K562 (cell line): ENCODE measurements around the gene NR3C2. TPM values are rescaled to one million over a fixed set of nuclear protein-coding genes. Genes with fewer than 3 reads are reported as not detected.

ENCODE experiments used
- ATAC-seq: fragments of 200-7000 bp; cut with Tn5 transposase; 3 replicates; pipeline ENCODE4 v1.9.1; 2020; ENCODE audit warnings: moderate library complexity
- BruUV-seq: library from RNA; stranded (reverse); fragments of 400-500 nt; replicated peaks from 2 replicates; lab custom pipeline; 2021; lab: Mats Ljungman, UMichigan
- CTCF ChIA-PET: fragments of 300-600 bp; formaldehyde crosslinking; extraction: SDS; loops from one replicate; lab custom pipeline; 2021; ENCODE audit warnings: low intra/inter-chr PET ratio; lab: Yijun Ruan, JAX
- POLR2A ChIA-PET: fragments of 300-600, 350-650 bp; sonication (Branson Sonifier 250); formaldehyde crosslinking; extraction: SDS; loops from one replicate; lab custom pipeline; 2021; ENCODE audit warnings: antibody characterized with exemption, inconsistent platforms; lab: Yijun Ruan, JAX
- DNase-seq, 4 experiments: peaks; one replicate each; pipeline versions ENCODE4 v3.0.0 to v3.0.0-alpha.2; 2011 to 2018; ENCODE audit warnings: low spot score in 3 of 4, mixed read lengths in 3 of 4; ENCODE audit errors: extremely low read depth in 1 of 4
- FAIRE-seq: peaks from 2 replicates; lab custom pipeline; 2011; peaks lifted over from hg19 to GRCh38; lab: Jason Lieb, UNC
- H2AFZ ChIP-seq: 2 replicates; pipeline ENCODE4 v1.6.0; 2011; ENCODE audit warnings: low read depth, low read length, control low read depth, inconsistent platforms
- H3K27ac ChIP-seq: fragments of 200-600 bp; 3 replicates; pipeline ENCODE4 v1.8.0; 2011; ENCODE audit warnings: low read depth, mild to moderate bottlenecking, control low read depth, inconsistent platforms, low read length, moderate library complexity, mixed read lengths; ENCODE audit errors: extremely low read depth
- H3K27me3 ChIP-seq, 2 experiments: fragments of 300-600 bp in 1 of 2; 2 replicates in 1 of 2; 3 replicates in 1 of 2; pipeline versions ENCODE4 v1.6.0 to v1.8.0; 2011; ENCODE audit warnings: inconsistent platforms in 2 of 2, low read length in 2 of 2, mild to moderate bottlenecking in 1 of 2, mixed read lengths in 1 of 2, moderate library complexity in 1 of 2; ENCODE audit not compliant: control insufficient read depth in 2 of 2, insufficient read depth in 2 of 2
- H3K36me3 ChIP-seq: fragments of 300-600 bp; 3 replicates; pipeline ENCODE4 v1.8.0; 2011; ENCODE audit warnings: mild to moderate bottlenecking, low read length, inconsistent platforms; ENCODE audit not compliant: control insufficient read depth, insufficient read depth
- H3K4me1 ChIP-seq, 2 experiments: fragments of 200-600 bp in 1 of 2; replicated peaks in 1 of 2; 2 replicates in 1 of 2; 3 replicates in 1 of 2; pipeline versions ENCODE4 v1.5.1 to v1.8.0; 2011; ENCODE audit warnings: inconsistent platforms in 2 of 2, low read length in 2 of 2, mild to moderate bottlenecking in 1 of 2, mixed read lengths in 1 of 2, moderate library complexity in 1 of 2; ENCODE audit not compliant: control insufficient read depth in 2 of 2, insufficient read depth in 2 of 2
- H3K4me2 ChIP-seq: 2 replicates; pipeline ENCODE4 v1.6.1; 2011; ENCODE audit warnings: low read length, control low read depth, inconsistent platforms, mixed read lengths; ENCODE audit not compliant: insufficient read depth
- H3K4me3 ChIP-seq: fragments of 200-600 bp; sonication (generic), shearing (Covaris generic); 2 replicates; pipeline ENCODE4 v1.5.1; 2016; ENCODE audit warnings: control low read depth, inconsistent platforms
- H3K79me2 ChIP-seq: fragments of 200-600 bp; 3 replicates; pipeline ENCODE4 v1.8.0; 2011; ENCODE audit warnings: low read length, inconsistent platforms; ENCODE audit not compliant: control insufficient read depth, insufficient read depth
- H3K9ac ChIP-seq, 2 experiments: 2 replicates each; pipeline versions ENCODE4 v1.6.0 to v1.6.1; 2011; ENCODE audit warnings: low read depth in 2 of 2, low read length in 2 of 2, control low read depth in 1 of 2, inconsistent platforms in 1 of 2, mild to moderate bottlenecking in 1 of 2, mixed read lengths in 1 of 2; ENCODE audit not compliant: insufficient read depth in 1 of 2
- H3K9me1 ChIP-seq: one replicate; pipeline ENCODE4 v1.6.0; 2011; ENCODE audit warnings: inconsistent platforms, mild to moderate bottlenecking, low read length, moderate library complexity; ENCODE audit not compliant: control insufficient read depth, insufficient read depth
- H3K9me3 ChIP-seq: replicated peaks from 2 replicates; pipeline ENCODE4 v1.5.1; 2011; ENCODE audit warnings: low read depth, low read length, inconsistent platforms; ENCODE audit not compliant: control insufficient read depth, insufficient read depth
- H4K20me1 ChIP-seq: replicated peaks from 2 replicates; pipeline ENCODE4 v1.6.1; 2011; ENCODE audit warnings: low read length, inconsistent platforms, mixed read lengths; ENCODE audit not compliant: control insufficient read depth, insufficient read depth
- NEUROD1 ChIP-seq: fragments of 150-350 bp; IDR thresholded peaks from 2 replicates; pipeline ENCODE4 v1.6.1; 2014; ENCODE audit warnings: borderline replicate concordance, low read length, low read depth; ENCODE audit not compliant: partially characterized antibody
- ZBTB11 ChIP-seq, 3 experiments: fragments of 200-800 bp in 1 of 3; fragments of 250-450 bp in 1 of 3; fragments of 450-650 bp in 1 of 3; sonication (Bioruptor Pico) in 1 of 3; sonication (Bioruptor generic) in 1 of 3; formaldehyde crosslinking in 1 of 3; IDR thresholded peaks; 2 replicates each; pipeline versions ENCODE4 v1.6.1 to v1.8.0; 2016 to 2022; ENCODE audit warnings: mild to moderate bottlenecking in 2 of 3, missing genetic modification characterization in 2 of 3, missing compliant biosample characterization in 1 of 3, moderate library complexity in 1 of 3
- WGBS: fragments of 100-300 bp; shearing (Covaris generic); methylation state at CpG from one replicate; pipeline ENCODE4 v1.1.6; 2016; ENCODE audit warnings: low coverage, mixed read lengths; ENCODE audit not compliant: insufficient coverage; ENCODE audit errors: missing lambda C conversion rate; 5-methylcytosine and 5-hydroxymethylcytosine counted together
- in situ Hi-C: fragments of 300-500 bp; cut with MboI; formaldehyde crosslinking; loops from 4 replicates; pipeline ENCODE4 v1.15.0; 2018; ENCODE audit warnings: inconsistent platforms, mixed read lengths
- intact Hi-C: fragments of 100-400 bp; cut with micrococcal nuclease; formaldehyde crosslinking; loops from 2 replicates; pipeline ENCODE4 v1.14.2; 2022
- polyA plus RNA-seq, 8 experiments: library from polyadenylated mRNA; depleted of rRNA in 4 of 8; stranded (reverse) in 5 of 8; unstranded in 3 of 8; fragments of >200 nt; fragmentation: Nextera tagmentation in 2 of 8; fragmentation: Illumina TruSeq in 1 of 8; extraction: Ambion mirVana in 2 of 8; extraction: Trizol in 1 of 8; gene quantifications; 2 replicates each; pipeline versions ENCODE4 v1.2.1 to v1.2.3, GENCODE V29; 2011 to 2014; ENCODE audit warnings: inconsistent platforms in 1 of 8, missing spikeins in 1 of 8
- total RNA-seq, 7 experiments: library from RNA; depleted of rRNA in 6 of 7; stranded (reverse); fragments of >200 nt in 6 of 7; fragmentation: Illumina TruSeq in 2 of 7; extraction: Trizol in 2 of 7; gene quantifications; 2 replicates each; pipeline versions ENCODE4 v1.2.1 to v1.2.3, GENCODE V29; 2011 to 2021; ENCODE audit warnings: low replicate concordance in 1 of 7

The NR3C2 gene
- total and polyA plus RNA-seq, 9 of the 15 experiments (the other 6 are each of a cell fraction or from before 2014, with no cell fraction given) = 0.01 to 0.28 (median 0.16) TPM; not detected in 2

- DNase-seq = no peak
- Histone ChIP-seq H3K9me1 (no peaks in the 10 kb centered on the region), H3K36me3 (no peaks in the 10 kb centered on the region), H3K4me2 (no peak overlapping the region), H3K27me3 (no peaks in the 10 kb centered on the region), H3K27ac (no peak overlapping the region), H3K4me3 (no peak overlapping the region), H3K9ac (no peak overlapping the region), H3K79me2 (no peaks in the 10 kb centered on the region), H2AFZ (no peak overlapping the region), H3K4me1 (no peaks in the 10 kb centered on the region), H3K9me3 (no peaks in the 10 kb centered on the region), H4K20me1 (no peaks in the 10 kb centered on the region)
- no peak for ATAC-seq
- POLR2A ChIA-PET = no interaction called here
- no peak for TF ChIP-seq NEUROD1
- in situ Hi-C loops = no loop called here
- no TSS peak for BruUV-seq
- 0% methylated on average over 2 of the region's 2 CpGs for WGBS
- CTCF ChIA-PET = no interaction called here
- no peak for FAIRE-seq
- intact Hi-C loops = no loop called here
Observed at GRCh38 chr4:148469938-148470337, 27.7 kb upstream of the NR3C2 start.

- no peaks in the 10 kb centered on the region for H3K79me2 ChIP-seq
- CTCF ChIA-PET = no interaction called here
- TF ChIP-seq ZBTB11 (CRISPR knock-in tag; IDR thresholded peaks at IDR 0.05) = no peak
- TF ChIP-seq, all 486 proteins: peak for 0
- no peak overlapping the region for H3K27ac ChIP-seq
- in situ Hi-C loops = no loop called here
- ATAC-seq (no peak), FAIRE-seq (no peak), DNase-seq (no peak)
- H4K20me1 ChIP-seq = no peaks in the 10 kb centered on the region
- H3K4me2 ChIP-seq = no peak overlapping the region
- POLR2A ChIA-PET = no interaction called here
- no peaks in the 10 kb centered on the region for H3K9me3 ChIP-seq
- intact Hi-C loops = no loop called here
- no peaks in the 10 kb centered on the region for H3K9me1 ChIP-seq
- no TSS peak for BruUV-seq
- no peak overlapping the region for H2AFZ ChIP-seq
- H3K4me3 ChIP-seq = no peak overlapping the region
- H3K9ac ChIP-seq = no peak overlapping the region
- no peaks in the 10 kb centered on the region for H3K27me3 ChIP-seq
- H3K36me3 ChIP-seq = no peaks in the 10 kb centered on the region
- H3K4me1 ChIP-seq = no peaks in the 10 kb centered on the region
Observed at GRCh38 chr4:148454835-148455234, 12.6 kb upstream of the NR3C2 start.
